PC-9 (cell line): ENCODE measurements around the gene ESAM.

Source experiments
- EZH2 ChIP-seq: fragments of 200-600 bp; sonication (generic); IDR thresholded peaks from 2 replicates; pipeline ENCODE4 v1.8.0; 2017; ENCODE audit warnings: antibody characterized with exemption, low read depth
- TF ChIP-seq, protein P1 (sequence below): fragments of 200-600 bp; sonication (generic); conservative IDR thresholded peaks from 2 replicates; pipeline ENCODE4 v1.6.1; 2017; ENCODE audit warnings: mixed run types, antibody characterized with exemption, mild to moderate bottlenecking, moderate library complexity

- TF ChIP-seq, protein P1, sequence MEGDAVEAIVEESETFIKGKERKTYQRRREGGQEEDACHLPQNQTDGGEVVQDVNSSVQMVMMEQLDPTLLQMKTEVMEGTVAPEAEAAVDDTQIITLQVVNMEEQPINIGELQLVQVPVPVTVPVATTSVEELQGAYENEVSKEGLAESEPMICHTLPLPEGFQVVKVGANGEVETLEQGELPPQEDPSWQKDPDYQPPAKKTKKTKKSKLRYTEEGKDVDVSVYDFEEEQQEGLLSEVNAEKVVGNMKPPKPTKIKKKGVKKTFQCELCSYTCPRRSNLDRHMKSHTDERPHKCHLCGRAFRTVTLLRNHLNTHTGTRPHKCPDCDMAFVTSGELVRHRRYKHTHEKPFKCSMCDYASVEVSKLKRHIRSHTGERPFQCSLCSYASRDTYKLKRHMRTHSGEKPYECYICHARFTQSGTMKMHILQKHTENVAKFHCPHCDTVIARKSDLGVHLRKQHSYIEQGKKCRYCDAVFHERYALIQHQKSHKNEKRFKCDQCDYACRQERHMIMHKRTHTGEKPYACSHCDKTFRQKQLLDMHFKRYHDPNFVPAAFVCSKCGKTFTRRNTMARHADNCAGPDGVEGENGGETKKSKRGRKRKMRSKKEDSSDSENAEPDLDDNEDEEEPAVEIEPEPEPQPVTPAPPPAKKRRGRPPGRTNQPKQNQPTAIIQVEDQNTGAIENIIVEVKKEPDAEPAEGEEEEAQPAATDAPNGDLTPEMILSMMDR, result no peak
- no peak for TF ChIP-seq EZH2
These were observed 44.1 kb downstream of the ESAM start for GRCh38 chr11:124717786-124718651.
